Hindlimb muscle (tissue), 1 donor: Measurements from ENCODE around the gene NUDCD3. TPM values are rescaled to one million over a fixed set of nuclear protein-coding genes. Genes with fewer than 3 reads are reported as not detected.
"Not testable (repeated sequence)": the region's sequence is repeated elsewhere in the genome, so short reads cannot be mapped to it uniquely, and the experiment has no call there.

ENCODE experiments used
- DNase-seq: peaks from one replicate; pipeline ENCODE4 v3.0.0-alpha.2; 2013
- polyA plus RNA-seq: library from polyadenylated mRNA; unstranded; fragments of 120-200 nt; gene quantifications from one replicate; pipeline ENCODE4 v1.2.1, GENCODE V29; 2013; ENCODE audit not compliant: insufficient read length

NUDCD3 gene
- polyA plus RNA-seq, 1 donor, result 84.1 TPM

DNA sequence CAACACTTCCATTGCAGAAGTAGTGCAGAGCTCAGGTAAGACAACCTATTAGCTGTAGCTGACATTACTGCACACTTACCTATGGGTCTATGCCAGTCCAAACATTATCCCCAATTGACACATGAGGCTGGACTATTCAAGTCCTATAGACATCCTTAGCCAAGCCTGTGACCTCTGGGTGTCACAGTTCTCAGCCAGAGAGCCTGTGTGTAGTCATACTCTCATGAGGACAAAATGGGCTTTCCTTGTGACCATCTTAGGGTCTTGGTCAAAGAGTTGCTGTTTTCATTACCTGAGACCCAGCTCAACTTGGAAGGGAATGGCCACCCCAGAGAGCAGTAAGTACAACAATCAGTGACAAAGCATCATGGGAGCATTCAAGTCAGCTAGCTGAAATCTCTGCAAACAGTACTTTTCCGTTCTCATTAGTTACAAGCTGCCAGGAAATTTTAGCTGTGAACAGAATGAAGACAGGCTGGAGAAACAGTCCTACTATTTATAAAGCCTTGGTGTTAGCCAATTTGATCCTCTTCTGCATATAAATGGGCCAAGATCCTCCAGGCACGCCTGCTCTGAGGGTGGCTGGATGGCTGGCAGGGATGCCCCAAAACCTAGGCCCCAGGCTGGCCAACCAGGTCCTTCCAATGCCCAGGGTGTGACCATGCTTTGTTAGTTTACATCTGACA is 44.3 kb downstream of the NUDCD3 start:
- no peak for DNase-seq

DNA sequence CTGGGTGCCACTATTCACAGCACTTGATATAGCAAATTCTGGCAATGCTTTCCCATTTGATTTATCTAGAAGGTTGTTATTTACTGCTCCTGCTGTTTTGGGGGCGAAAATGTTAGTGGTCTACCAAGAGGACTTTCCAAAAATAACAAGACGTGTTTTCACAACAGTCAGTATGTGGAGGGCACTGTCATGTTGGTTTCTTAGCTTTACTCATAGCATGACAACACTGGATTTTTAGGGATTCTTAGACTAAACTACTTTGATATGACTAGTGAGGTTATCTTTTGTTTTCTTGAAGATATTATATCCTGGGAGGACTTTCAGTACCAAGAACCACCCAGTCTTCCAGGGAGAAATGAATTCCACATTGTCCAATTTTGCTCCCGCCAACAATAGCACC is 49.4 kb downstream of the NUDCD3 start:
- no peak for DNase-seq

DNA sequence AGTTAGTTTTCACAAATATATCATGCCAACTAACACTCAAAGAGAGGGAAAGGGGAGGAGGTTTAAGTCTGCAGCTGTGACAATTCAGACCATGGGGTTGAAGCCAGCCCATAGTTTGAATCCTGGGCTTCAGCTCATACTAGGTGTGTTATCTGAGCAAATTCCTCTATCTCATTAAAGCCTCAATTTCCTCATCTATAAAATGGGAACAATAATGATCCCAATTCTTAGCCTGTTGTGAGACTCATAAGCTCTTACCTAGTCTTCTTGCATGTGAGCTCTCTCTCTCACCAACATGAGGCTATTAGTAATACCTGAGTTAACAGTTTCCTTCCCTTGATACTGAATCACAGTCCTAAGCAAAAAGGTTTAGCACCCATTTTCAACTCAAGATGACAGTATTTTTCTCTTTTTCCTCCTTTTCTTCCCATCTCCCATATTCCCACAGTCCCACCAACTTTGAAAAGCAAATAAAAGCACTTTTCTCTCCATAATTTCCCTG is 49.8 kb downstream of the NUDCD3 start:
- DNase-seq, result no peak

DNA sequence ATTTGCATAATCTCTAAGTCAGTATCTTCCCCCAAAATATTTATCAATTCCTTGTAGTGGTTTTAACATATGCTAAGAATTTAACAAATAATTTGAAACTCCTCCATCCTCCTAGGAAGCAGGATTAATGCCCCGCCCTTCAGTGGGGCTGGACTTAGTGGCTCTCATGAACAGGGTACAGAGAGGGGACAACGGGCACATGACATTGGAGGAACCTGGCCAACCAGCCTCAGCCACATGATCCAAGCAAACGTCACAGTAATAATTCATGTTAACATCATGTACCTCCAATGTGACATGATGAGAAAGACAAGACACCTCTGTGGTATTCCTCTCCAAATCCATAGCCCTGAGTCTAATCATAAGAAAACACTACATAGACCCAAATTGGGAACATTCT is 50.5 kb downstream of the NUDCD3 start:
- no peak for DNase-seq

DNA sequence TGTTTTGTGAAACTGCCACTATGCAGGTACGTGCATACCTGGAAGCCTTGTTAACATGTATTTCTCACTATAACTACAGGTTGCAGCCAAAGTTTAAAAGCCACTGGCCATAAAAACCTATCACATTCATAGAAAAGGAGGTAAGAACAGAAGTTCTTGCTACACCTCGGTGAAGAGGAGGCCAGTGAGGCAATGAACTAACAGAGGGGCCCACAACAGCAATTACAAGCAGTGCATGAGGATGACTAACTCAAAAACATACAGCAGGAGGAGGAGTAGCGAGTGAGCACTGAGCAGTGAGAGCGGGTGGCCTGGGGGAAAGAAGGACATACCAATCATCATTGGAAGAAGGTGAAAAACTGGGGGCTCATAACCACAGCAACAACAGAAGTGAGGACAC is 51.6 kb downstream of the NUDCD3 start:
- no peak for DNase-seq

DNA sequence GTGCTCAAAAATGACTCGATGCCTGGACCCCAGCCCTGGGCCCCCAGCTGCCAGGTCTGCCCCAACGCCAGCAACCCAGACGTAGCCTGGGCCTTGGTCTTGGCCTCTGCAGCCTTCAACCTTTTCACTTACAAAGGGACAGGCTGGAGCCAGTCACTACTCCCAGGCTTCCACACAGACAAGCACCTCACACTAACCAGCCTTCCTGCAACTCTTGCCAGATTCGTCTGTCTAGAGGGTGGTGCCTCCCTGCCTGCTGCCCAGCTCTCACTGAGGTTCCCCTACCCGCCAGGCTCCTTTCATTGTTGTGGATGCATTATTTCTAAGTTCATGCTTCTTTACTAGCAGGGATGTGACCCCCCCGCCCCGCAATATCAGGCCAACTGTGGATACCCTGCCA is 56.3 kb downstream of the NUDCD3 start:
- DNase-seq, result no peak

DNA sequence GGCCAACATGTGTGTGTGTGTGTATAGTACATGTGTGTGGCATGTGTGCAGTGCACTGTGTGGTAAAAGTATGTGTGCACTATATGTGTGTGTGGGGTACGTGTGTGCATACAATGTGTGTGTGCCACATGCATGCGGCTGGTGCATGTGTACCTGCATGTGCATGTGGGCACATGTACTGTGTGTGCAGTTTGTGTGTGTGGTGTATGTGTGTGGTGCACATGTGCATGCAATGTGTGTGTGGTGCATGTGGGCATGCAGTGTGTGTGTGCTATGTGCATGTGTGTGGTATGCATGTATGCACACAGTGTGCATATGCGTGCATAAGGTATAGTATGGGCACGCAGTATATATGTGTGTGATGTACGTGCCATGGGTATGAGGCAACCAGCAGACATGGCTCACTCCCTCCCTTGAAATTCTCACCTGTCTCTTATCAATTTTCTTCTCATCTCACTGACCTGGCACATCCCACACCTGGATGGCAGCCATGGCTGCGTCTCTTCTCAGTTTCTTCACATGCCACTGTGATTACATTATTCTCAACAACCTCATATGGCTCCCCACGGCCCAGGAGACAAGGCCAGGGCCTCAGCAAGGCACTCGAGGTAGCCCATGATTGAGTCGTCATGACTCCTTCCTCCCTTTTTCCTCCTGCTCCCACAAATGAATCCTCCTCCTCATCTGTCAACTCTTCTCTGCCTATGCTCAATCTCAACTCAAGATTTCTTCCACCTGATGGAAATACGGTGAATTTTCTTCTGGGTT is 57.0 kb downstream of the NUDCD3 start:
- no peak for DNase-seq

DNA sequence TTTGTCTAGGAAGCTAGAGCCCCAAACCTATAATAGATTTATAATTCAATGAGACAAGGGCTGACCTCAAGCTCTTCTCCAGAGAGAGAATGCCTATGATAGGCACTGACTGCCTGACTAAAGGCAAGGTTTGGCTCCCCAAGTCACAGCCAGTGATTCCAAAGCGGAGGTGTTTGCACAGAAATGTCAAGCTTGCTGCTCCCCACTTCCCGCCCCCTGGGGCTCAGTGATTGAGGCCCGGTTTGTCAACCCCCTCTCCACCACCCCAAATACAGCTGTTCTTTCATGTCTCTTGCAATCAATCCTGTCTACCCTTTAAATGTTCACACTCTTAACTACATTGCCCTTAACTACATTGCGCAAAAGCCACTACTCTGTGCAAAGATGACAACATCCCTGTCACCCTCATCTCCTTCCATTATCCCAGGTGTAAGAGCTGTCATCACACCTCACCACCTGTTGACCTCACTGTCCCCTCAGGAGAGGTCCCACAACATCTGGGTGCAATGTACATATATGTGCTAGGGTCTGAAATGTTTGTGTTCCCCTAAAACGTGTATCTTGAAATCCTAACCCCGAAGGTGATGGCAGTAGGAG is 58.0 kb downstream of the NUDCD3 start:
- no peak for DNase-seq

DNA sequence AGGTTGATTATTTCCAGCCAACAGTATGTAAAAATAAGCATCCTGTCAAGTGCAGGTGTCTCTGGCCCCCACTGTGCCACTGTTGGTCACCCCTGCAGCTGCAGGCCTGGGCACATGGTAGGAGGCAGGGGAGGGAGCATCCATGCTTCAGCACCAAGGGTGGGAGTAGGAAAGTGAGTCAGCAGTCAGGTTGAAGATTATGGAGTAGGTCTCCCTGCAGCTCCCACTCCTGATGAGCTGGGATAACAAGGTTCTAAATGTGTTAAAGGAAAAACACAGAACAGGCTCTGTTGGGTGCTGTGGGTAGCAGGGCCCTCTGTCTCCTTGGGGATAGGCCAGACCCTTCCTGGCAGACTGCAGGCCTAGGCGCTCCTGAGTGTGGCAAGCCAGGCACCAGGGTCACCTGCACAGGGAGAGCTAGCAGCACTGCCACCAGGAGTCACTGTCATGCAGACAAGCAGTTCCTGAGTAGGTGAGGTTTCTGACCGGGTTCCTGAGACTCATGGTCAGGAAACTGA is 59.3 kb downstream of the NUDCD3 start:
- no peak for DNase-seq

DNA sequence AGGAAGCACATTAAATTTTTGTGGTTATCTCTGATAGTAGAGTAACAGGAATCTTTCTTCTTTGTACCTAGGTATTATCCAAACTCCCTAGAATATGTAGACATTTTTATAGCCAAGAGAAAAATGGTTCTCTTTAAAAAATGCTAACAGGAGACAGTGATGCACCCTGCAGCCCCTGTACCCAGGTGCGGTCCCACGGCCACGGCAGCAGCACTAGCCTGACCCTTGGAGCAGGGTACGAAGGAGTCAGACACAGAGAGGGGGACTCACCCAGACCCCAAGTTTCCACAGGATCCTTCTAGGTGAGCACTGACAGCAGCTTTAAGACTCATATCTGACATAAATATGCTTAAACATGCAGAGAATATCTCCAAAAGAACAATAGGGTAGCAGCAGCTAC is 60.4 kb downstream of the NUDCD3 start:
- no peak for DNase-seq

DNA sequence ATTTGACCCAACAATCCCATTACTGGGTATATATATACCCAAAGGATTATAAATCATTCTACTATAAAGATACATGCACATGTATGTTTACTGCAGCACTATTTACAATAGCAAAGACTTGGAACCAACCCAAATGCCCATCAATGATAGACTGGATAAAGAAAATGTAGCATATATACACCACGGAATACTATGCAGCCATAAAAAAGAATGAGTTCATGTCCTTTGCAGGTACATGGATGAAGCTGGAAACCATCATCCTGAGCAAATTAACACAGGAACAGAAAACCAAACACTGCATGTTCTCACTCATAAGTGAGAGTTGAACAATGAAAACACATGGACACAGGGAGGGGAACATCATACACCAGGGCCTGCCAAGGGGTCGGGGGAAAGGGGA is 65.7 kb downstream of the NUDCD3 start:
- not testable (repeated sequence) for DNase-seq

DNA sequence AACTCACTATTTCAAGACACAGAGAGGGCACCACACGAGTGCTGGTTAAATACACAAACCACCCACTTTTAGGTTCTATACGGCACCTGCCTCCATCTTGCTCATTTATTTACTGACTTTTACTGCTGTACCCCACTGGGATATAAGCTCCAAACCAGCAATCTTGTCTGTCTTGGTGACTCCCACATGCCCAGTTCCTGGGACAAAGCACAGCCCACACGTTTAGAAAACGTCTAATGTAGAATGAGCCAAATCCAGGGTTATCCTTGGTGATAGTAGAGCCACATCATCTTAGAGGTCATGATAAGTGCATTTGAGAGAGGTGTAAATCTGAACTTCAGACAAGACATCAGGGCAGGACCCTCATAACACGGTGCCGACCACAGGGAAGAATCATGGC is 73.5 kb downstream of the NUDCD3 start:
- no peak for DNase-seq

DNA sequence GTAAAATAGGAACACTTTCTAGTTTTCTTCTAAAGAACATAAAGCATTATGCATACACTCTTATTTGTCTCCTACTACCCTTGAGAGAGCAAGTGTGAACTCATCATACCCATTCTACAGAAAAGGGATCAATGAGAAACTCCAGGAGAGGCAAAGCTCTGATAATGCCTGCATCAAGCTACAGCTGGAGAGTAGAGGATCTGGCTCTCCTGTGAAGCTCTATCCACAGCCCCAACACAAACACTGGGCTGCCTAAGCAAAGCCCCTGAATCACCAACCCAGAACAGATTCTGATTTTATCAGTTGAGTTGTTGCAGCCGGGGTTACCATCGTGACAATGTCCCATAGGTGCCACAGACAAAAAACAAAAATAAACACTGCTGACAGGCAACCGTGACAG is 74.9 kb downstream of the NUDCD3 start:
- no peak for DNase-seq

DNA sequence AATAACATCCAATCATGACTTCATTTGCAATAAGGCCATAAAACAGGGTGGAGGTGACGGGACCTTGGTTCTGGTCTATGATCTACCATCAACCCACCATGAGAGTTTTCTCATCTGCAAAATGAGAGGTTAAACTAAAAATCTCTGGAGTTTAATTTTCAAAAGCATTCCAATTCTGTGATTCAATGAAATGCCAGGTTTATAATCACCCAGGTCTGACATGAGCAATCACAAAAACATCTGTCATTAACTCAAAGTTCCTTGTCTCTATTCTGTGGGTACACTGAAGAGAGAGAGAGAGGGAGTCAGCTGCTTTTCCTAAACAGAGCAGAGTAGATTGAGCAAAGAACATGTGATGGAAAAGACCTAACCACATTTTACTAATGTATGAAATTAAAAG is 75.4 kb downstream of the NUDCD3 start:
- DNase-seq, result no peak

DNA sequence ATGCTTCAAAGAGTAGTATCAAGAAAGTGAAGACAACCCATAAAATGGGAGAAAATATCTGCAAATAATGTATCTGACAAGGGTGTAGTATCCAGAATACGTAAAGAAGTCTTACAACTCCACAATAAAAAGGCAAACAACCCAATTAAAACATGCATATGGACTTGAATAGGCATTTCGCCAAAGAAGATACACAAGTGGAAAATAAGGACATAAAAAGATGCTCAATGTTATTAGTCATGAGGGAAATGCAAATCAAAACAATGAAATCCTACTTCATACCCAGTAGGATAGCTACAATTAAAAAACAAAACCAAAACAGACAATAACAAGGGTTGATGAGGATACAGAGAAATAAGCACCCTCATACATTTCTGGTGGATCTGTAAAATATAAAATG is 79.2 kb downstream of the NUDCD3 start:
- DNase-seq, result no peak

DNA sequence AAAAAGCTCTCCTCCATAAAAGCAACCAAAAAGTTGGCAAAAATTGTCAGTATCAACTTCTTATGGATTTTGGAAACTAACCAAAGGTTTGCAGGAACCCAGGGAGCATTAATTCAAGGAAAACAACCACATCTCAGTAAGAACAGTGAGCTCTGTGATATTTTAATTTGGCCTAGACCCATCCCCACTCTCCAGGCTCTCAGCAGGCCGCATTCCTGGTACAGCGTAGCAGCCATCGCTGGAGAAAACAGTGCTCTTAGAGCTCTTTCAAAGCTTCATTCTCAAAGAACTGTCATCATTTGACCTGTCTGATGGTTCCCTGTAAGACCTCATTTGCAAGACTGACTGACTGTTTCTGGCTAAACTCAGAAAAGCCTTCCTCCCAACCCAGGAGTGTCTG is 81.9 kb downstream of the NUDCD3 start:
- DNase-seq, result no peak

DNA sequence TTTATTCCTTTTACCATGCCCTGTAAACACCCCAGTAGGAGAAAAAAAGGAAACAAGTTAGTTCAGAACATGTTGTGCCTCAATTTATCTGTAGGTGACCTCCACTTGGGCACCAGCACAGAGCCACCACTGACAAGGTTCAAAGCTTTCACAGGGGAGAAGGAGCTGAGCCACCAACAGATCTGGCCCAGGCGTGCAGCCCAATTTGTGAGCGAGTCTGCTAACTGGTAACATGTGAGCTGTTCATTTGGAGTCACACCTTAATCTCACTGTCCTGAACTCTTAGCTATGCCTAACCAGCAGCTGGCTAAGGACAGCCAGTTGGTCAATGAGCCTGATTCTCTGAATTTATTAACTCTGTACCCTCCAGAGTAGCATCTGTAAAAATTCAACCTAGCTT is 86.7 kb downstream of the NUDCD3 start:
- no peak for DNase-seq

DNA sequence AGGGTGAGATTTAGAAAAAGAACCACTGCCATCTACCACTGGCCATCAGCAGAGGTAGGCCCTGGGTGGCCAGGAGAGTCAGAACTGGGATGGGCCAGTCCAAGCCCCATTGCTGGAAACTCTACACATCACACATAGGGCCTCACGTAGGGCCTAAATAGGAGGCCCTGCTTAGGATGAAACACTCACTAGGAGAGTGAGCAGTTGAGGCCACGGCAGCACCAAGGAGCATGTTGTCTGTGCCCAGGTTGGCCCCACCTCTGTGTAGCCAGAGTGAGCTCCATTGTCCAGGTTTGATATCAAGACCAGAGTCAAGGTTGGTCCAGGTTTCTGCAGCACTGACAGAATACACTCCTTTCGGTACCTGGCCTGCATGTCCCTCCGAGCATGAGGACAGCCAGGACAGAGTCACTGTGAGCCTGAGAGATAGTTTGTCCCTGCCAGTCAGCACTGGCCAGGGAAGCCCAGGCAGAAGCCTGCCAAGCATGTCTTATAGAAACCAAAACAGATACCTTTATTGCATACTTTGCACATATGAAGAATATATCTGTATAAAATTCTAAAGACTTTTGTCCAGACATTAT is 87.2 kb downstream of the NUDCD3 start:
- no peak for DNase-seq

DNA sequence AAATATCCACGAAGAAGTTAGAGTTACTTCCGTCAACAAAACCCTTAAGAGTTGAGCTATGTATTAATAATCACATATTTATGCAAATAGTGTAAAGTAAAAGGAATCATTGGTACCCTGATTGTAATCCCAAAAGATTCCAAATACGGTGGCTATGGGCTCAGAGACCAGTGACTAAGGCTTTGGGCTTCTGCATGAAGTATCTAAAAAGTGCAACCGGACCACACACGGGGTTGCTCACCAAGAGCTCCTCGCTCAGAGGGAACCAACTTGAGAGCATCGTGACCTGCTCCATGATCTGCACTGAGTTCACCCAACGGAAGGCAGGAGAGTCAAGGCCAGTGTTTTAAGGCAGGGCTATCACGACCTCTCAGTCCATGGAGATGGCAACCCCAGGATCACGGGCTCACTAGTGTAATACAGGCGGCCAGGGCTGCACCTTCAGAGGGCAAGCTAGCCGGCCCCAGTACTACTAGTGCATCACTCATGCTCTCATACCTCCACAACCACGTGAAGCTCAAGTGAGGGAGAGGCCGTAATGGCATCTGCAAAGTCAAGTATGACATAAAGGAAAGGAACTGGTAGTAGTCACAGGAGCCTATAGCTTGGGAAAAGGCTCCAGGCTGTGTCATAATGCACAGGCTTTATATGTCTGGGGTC is 87.9 kb downstream of the NUDCD3 start:
- DNase-seq, result no peak

DNA sequence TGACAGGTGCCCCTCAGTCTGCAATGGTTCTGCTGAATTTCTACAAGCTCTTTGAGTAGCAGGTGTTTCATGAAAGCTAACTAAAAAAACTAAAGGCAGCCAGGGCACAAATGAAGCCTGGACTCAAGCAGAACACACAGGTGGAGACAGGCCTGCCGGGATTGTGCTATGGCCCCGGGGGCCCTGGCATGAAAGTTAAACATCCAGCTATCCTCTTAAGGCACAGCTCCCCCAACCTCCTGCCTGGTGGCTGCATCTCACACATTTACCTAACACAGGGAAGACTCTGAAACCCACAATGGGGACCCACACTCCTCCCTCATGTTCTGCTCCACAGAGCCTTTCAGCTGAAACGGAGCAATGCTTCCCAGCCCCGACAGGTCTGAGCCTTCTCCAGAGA is 88.8 kb downstream of the NUDCD3 start:
- DNase-seq, result no peak

DNA sequence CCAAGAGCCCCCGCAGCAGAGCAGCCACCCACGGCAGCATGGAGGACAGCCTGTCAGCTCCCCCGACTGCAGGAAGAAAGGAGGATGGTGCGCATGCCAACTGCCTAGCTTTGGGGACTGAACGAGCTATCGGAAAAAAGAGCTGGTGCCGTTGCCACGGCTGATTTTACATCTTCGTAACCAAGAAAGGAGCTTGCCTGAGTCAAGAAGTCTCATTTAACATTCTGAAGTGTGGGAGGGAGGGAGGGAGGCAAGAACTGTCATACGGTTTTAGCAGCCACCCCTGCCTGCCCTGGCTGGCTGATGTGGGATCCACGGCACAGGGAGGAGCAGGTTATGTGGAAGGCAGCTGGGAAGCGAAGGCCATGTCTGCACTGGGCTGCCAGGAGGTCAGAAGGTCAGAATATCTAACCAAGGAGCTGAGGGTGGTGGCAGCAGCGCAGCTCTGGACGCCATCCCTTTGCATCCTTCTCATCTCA is 90.4 kb downstream of the NUDCD3 start:
- DNase-seq, result no peak

DNA sequence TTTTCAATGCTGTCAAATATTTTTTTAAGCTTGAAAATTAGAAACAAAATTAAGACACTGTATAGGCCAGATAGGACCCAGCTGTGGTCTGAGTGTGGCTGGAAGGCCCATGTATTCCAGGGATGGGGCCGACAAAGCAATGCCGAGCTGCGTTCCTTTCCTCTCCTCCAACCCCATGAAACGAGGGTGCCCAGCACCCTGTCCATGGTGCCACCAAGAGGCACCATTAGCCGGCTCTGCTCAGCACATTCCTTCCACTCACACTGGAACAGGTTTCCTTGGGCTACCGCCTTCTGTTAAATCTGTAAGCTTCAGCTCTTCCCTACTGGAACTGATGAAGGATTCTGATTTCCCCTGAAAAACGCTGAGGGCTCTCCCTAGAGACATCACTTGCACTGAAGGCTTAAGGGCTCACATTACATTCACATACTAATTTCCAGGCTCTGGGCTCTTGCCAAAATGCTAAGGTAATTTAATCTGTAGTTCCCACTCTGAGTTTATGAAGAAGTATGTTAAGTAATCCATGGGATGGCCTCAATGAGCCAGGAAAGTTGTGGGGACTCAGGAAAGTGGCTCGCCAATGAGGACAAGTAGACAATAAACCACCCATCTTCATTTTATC is 91.4 kb downstream of the NUDCD3 start:
- DNase-seq, result no peak
